Mesendoderm (in vitro differentiated cells): ENCODE results near the gene TNFSF10.

Experiments used
- DNase-seq: peaks from one replicate; pipeline ENCODE4 v3.0.0; 2013
- H2AK5ac ChIP-seq: 2 replicates; pipeline ENCODE4 v1.6.1; 2013; ENCODE audit warnings: low read length, inconsistent platforms
- H2BK120ac ChIP-seq: 2 replicates; pipeline ENCODE4 v1.6.1; 2013; ENCODE audit warnings: low read depth, mild to moderate bottlenecking, low read length, moderate library complexity, mixed read lengths
- H2BK15ac ChIP-seq: replicated peaks from 2 replicates; pipeline ENCODE4 v1.6.1; 2013; ENCODE audit warnings: low read depth, mild to moderate bottlenecking, moderate library complexity
- H2BK5ac ChIP-seq: 2 replicates; pipeline ENCODE4 v1.6.1; 2013; ENCODE audit warnings: low read length, inconsistent platforms
- H3K18ac ChIP-seq: 2 replicates; pipeline ENCODE4 v1.6.1; 2013; ENCODE audit warnings: mild to moderate bottlenecking, low read length, mixed read lengths
- H3K23ac ChIP-seq: one replicate; pipeline ENCODE4 v1.6.1; 2013; ENCODE audit warnings: low read length
- H3K27ac ChIP-seq: 2 replicates; pipeline ENCODE4 v1.5.1; 2013; ENCODE audit warnings: low read depth, mild to moderate bottlenecking, inconsistent platforms, low read length, moderate library complexity
- H3K27me3 ChIP-seq: 2 replicates; pipeline ENCODE4 v1.6.1; 2013; ENCODE audit warnings: low read length, control low read depth, mild to moderate bottlenecking, inconsistent platforms; ENCODE audit not compliant: insufficient read depth, poor library complexity
- H3K36me3 ChIP-seq: 2 replicates; pipeline ENCODE4 v1.6.1; 2013; ENCODE audit warnings: low read length, inconsistent platforms; ENCODE audit not compliant: control insufficient read depth, insufficient read depth
- H3K4ac ChIP-seq: one replicate; pipeline ENCODE4 v1.6.1; 2013; ENCODE audit warnings: low read depth, mild to moderate bottlenecking, low read length, moderate library complexity
- H3K4me1 ChIP-seq: 2 replicates; pipeline ENCODE4 v1.6.1; 2013; ENCODE audit warnings: low read depth, low read length, inconsistent platforms; ENCODE audit not compliant: control insufficient read depth
- H3K4me2 ChIP-seq: 2 replicates; pipeline ENCODE4 v1.6.1; 2013; ENCODE audit warnings: low read length
- H3K4me3 ChIP-seq: 2 replicates; pipeline ENCODE4 v1.5.1; 2013; ENCODE audit warnings: mild to moderate bottlenecking, low read length
- H3K56ac ChIP-seq: one replicate; pipeline ENCODE4 v1.6.1; 2013; ENCODE audit warnings: low read length
- H3K79me1 ChIP-seq: 2 replicates; pipeline ENCODE4 v1.6.1; 2013; ENCODE audit warnings: low read length, inconsistent platforms
- H3K79me2 ChIP-seq: 2 replicates; pipeline ENCODE4 v1.6.1; 2013; ENCODE audit warnings: mild to moderate bottlenecking, low read length; ENCODE audit not compliant: control insufficient read depth, insufficient read depth
- H3K9ac ChIP-seq: 2 replicates; pipeline ENCODE4 v1.6.1; 2013; ENCODE audit warnings: low read length, inconsistent platforms
- H4K5ac ChIP-seq: one replicate; pipeline ENCODE4 v1.6.1; 2013; ENCODE audit warnings: low read length
- H4K8ac ChIP-seq: one replicate; pipeline ENCODE4 v1.6.1; 2013; ENCODE audit warnings: low read depth, mild to moderate bottlenecking, control low read depth, low read length, moderate library complexity
- whole genome bisulfite sequencing: extraction: QIAGEN DNeasy Blood & Tissue Kit; methylation state at CpG from one replicate; pipeline ENCODE4 v1.1.7; 2013; ENCODE audit warnings: low lambda C conversion rate, missing lambda C conversion rate; ENCODE audit not compliant: insufficient coverage; ENCODE audit errors: extremely low coverage; 5-methylcytosine and 5-hydroxymethylcytosine counted together

The TNFSF10 gene

GRCh38 chr3:172519740-172520139 is 3.5 kb downstream of the TNFSF10 start:
- Histone ChIP-seq H2AK5ac (no peak overlapping the region), H2BK5ac (no peak overlapping the region), H3K9ac (no peak overlapping the region), H3K56ac (no peak overlapping the region), H3K27ac (no peak overlapping the region), H3K18ac (no peak overlapping the region), H2BK15ac (no peak overlapping the region), H4K5ac (no peak overlapping the region), H3K27me3 (no peaks in the 10 kb centered on the region), H3K79me1 (no peaks in the 10 kb centered on the region), H3K4ac (no peak overlapping the region), H4K8ac (no peak overlapping the region), H3K4me1 (no peaks in the 10 kb centered on the region), H3K36me3 (no peaks in the 10 kb centered on the region), H3K23ac (no peak overlapping the region), H3K79me2 (no peaks in the 10 kb centered on the region), H3K4me3 (no peak overlapping the region), H3K4me2 (no peak overlapping the region), H2BK120ac (no peak overlapping the region)
- DNase-seq = no peak
- WGBS = no CpG with 5 or more reads among the region's 5 CpGs

GRCh38 chr3:172518929-172519640 is 4.1 kb downstream of the TNFSF10 start:
- Histone ChIP-seq H3K56ac (no peak overlapping the region), H3K4me3 (no peak overlapping the region), H3K36me3 (no peaks in the 10 kb centered on the region), H3K4ac (no peak overlapping the region), H3K18ac (no peak overlapping the region), H3K27ac (no peak overlapping the region), H3K4me2 (no peak overlapping the region), H2BK5ac (no peak overlapping the region), H3K27me3 (no peaks in the 10 kb centered on the region), H2AK5ac (no peak overlapping the region), H4K5ac (no peak overlapping the region), H2BK15ac (no peak overlapping the region), H3K9ac (no peak overlapping the region), H3K23ac (no peak overlapping the region), H3K4me1 (no peaks in the 10 kb centered on the region), H3K79me2 (no peaks in the 10 kb centered on the region), H4K8ac (no peak overlapping the region), H3K79me1 (no peaks in the 10 kb centered on the region), H2BK120ac (no peak overlapping the region)
- no peak for DNase-seq
- no CpG with 5 or more reads among the region's 2 CpGs for WGBS

DNA sequence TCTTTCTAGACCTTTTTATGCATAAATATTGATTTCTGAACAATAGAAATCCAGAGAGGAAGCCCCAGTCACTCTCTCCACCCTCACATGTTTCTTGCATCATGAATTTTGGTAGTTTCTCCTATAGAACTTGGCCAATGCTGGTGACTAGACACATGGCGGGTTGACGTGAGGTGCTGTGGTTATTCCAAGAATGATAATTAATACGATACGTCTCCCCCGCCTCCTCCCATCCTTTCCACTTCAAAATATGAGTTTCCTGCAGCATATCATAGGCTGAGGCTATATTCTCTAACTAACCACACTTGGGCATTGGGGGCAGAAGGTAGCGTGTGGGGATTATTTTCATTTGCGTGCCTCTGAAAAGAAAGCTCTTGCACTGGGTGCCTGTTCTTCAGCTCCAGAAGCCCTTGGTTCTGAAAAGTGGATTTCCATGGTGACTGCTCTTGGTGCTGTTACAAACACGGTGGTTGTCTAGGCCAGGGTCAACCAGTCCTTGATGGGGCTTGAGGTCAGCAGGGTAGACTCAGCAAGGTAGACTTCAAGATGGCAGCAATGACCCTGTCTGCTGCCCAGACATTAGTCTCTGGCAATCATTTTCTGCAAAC is 5.3 kb downstream of the TNFSF10 start:
- no peak overlapping the region for H2BK5ac ChIP-seq
- no peak overlapping the region for H4K8ac ChIP-seq
- H2BK120ac ChIP-seq = no peak overlapping the region
- no CpG with 5 or more reads among the region's 8 CpGs for WGBS
- no peak overlapping the region for H3K23ac ChIP-seq
- H3K9ac ChIP-seq = no peak overlapping the region
- H3K36me3 ChIP-seq = no peaks in the 10 kb centered on the region
- no peak overlapping the region for H2BK15ac ChIP-seq
- no peak overlapping the region for H3K18ac ChIP-seq
- H3K27ac ChIP-seq = no peak overlapping the region
- DNase-seq = no peak
- H3K79me2 ChIP-seq = no peaks in the 10 kb centered on the region
- H3K4me1 ChIP-seq = no peaks in the 10 kb centered on the region
- H3K4ac ChIP-seq = no peak overlapping the region
- no peaks in the 10 kb centered on the region for H3K27me3 ChIP-seq
- no peak overlapping the region for H3K4me3 ChIP-seq
- no peak overlapping the region for H4K5ac ChIP-seq
- no peak overlapping the region for H3K56ac ChIP-seq
- no peaks in the 10 kb centered on the region for H3K79me1 ChIP-seq
- no peak overlapping the region for H2AK5ac ChIP-seq
- no peak overlapping the region for H3K4me2 ChIP-seq

DNA sequence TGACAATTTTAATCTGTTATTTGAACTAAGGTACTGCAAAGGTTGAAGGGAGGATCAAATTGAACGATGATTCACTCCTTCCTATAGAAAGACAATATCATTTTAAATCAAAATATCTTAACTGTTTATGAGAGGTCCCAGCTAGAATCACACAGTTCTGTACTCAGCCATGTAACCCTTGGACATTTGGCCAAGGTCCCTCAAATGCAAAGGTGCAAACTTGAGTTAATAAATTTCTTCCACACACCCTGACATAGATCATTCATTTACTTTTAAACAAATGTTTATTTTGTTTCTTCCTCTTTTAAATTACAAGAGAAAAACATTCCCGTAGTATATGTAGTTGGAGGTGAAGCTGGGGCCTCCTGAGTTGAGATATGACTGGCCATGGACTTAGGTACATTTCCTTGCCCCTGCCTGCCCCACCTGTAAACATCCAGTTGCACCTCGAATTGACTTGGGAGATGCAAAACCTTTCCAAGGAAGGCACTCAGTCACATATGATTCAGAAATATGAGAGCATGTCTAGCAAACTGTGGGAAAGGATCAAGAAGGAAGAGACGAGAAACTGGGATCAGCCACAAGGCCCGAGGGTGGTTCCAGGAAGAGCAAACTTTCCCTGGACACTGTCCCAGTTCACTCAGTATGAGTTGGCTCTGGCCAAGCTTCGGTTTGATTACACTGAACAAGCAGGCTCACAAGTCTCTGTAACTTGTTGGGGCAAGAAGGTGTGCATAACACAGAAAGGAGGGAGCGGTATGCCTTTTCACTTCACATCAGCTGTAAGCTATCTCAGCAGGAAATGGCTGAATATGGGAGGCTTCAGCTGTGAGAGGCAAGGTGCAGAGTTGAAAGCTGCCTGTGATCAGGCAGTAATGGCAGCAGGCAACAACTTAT is 6.7 kb downstream of the TNFSF10 start:
- no peak overlapping the region for H3K4me2 ChIP-seq
- no peak overlapping the region for H2BK15ac ChIP-seq
- H3K79me2 ChIP-seq = no peaks in the 10 kb centered on the region
- H3K27ac ChIP-seq = no peak overlapping the region
- no peak overlapping the region for H3K9ac ChIP-seq
- no peak overlapping the region for H3K4ac ChIP-seq
- no peak overlapping the region for H3K56ac ChIP-seq
- H2AK5ac ChIP-seq = no peak overlapping the region
- no peaks in the 10 kb centered on the region for H3K79me1 ChIP-seq
- H3K36me3 ChIP-seq = no peaks in the 10 kb centered on the region
- H3K18ac ChIP-seq = no peak overlapping the region
- H2BK120ac ChIP-seq = no peak overlapping the region
- WGBS = no CpG with 5 or more reads among the region's 7 CpGs
- H3K4me3 ChIP-seq = no peak overlapping the region
- H3K23ac ChIP-seq = no peak overlapping the region
- H3K27me3 ChIP-seq = no peaks in the 10 kb centered on the region
- no peak for DNase-seq
- H2BK5ac ChIP-seq = no peak overlapping the region
- no peaks in the 10 kb centered on the region for H3K4me1 ChIP-seq
- no peak overlapping the region for H4K5ac ChIP-seq
- no peak overlapping the region for H4K8ac ChIP-seq

GRCh38 chr3:172515130-172515918 is 7.9 kb downstream of the TNFSF10 start:
- H4K8ac ChIP-seq = no peak overlapping the region
- H3K27ac ChIP-seq = no peak overlapping the region
- no peak overlapping the region for H3K4me3 ChIP-seq
- H3K56ac ChIP-seq = no peak overlapping the region
- no peak overlapping the region for H2AK5ac ChIP-seq
- no peak overlapping the region for H2BK15ac ChIP-seq
- WGBS = no CpG with 5 or more reads among the region's 4 CpGs
- H3K36me3 ChIP-seq = no peaks in the 10 kb centered on the region
- H3K18ac ChIP-seq = no peak overlapping the region
- no peak overlapping the region for H3K4ac ChIP-seq
- H3K79me2 ChIP-seq = no peaks in the 10 kb centered on the region
- no peak overlapping the region for H3K9ac ChIP-seq
- H3K4me1 ChIP-seq = no peaks in the 10 kb centered on the region
- H3K27me3 ChIP-seq = no peaks in the 10 kb centered on the region
- DNase-seq = no peak
- no peak overlapping the region for H2BK5ac ChIP-seq
- no peak overlapping the region for H2BK120ac ChIP-seq
- H3K4me2 ChIP-seq = no peak overlapping the region
- no peak overlapping the region for H3K23ac ChIP-seq
- no peak overlapping the region for H4K5ac ChIP-seq
- no peaks in the 10 kb centered on the region for H3K79me1 ChIP-seq
